Measurements from ENCODE around the gene MAP4K5. TPM values are rescaled to one million over a fixed set of nuclear protein-coding genes. Genes with fewer than 3 reads are reported as not detected.

MAP4K5 gene
- total RNA-seq, 1 donor from 2014 or later: 93.1 TPM

- H3K4me3 Mint-ChIP-seq (ENCODE audit: unreplicated experiment): no peak overlapping the region
- H3K27me3 ChIP-seq (ENCODE audit: insufficient read depth, low read length): no peaks in the 10 kb centered on the region
- H3K4me2 ChIP-seq (ENCODE audit: low read length): no peak overlapping the region
- H3K4me1 ChIP-seq (ENCODE audit: insufficient read depth, low read length): no peaks in the 10 kb centered on the region
- FAIRE-seq (no peak), DNase-seq (ENCODE audit: low read depth) (no peak)
- no peaks in the 10 kb centered on the region for H3K9me3 ChIP-seq (ENCODE audit: insufficient read depth, low read depth, low read length)
- H3K4me3 ChIP-seq (ENCODE audit: insufficient read depth, low read depth, low read length): no peak overlapping the region
- no peaks in the 10 kb centered on the region for H3K79me2 ChIP-seq (ENCODE audit: insufficient read depth, low read length)
- H3K36me3 ChIP-seq (ENCODE audit: insufficient read depth, low read length): no peaks in the 10 kb centered on the region
- no peak overlapping the region for H3K27ac ChIP-seq (ENCODE audit: low read depth, low read length)
- no peak overlapping the region for H3K9ac ChIP-seq (ENCODE audit: low read length)
- no peaks in the 10 kb centered on the region for H3K4me1 Mint-ChIP-seq (ENCODE audit: low read depth, unreplicated experiment)
- no peaks in the 10 kb centered on the region for H3K9me3 Mint-ChIP-seq (ENCODE audit: unreplicated experiment)
- H3K36me3 Mint-ChIP-seq (ENCODE audit: low read depth, unreplicated experiment): peaks cover 19% of the 10 kb centered on the region
- H3K27ac Mint-ChIP-seq (ENCODE audit: unreplicated experiment): no peak overlapping the region
- no peaks in the 10 kb centered on the region for H3K27me3 Mint-ChIP-seq (ENCODE audit: low read depth, unreplicated experiment)
- no peaks in the 10 kb centered on the region for H4K20me1 ChIP-seq (ENCODE audit: insufficient read depth, low read length)
- TF ChIP-seq EZH2 (IDR thresholded peaks at IDR 0.05; ENCODE audit: insufficient read depth, low read length): no peak
- no peak for TF ChIP-seq CTCF (IDR thresholded peaks at IDR 0.05; ENCODE audit: insufficient read depth, low read depth, low read length)
- no peak overlapping the region for H2AFZ ChIP-seq (ENCODE audit: low read depth, low read length)
Observed at GRCh38 chr14:50383618-50384225, 148.6 kb downstream of the MAP4K5 start.

- Histone ChIP-seq H2AFZ (ENCODE audit: low read depth, low read length) (no peak overlapping the region), H3K9ac (ENCODE audit: low read length) (no peak overlapping the region), H3K27me3 (ENCODE audit: insufficient read depth, low read length) (no peaks in the 10 kb centered on the region), H3K4me2 (ENCODE audit: low read length) (no peak overlapping the region), H3K27ac (ENCODE audit: low read depth, low read length) (no peak overlapping the region), H3K79me2 (ENCODE audit: insufficient read depth, low read length) (no peaks in the 10 kb centered on the region), H3K36me3 (ENCODE audit: insufficient read depth, low read length) (no peaks in the 10 kb centered on the region), H4K20me1 (ENCODE audit: insufficient read depth, low read length) (no peaks in the 10 kb centered on the region), H3K4me1 (ENCODE audit: insufficient read depth, low read length) (no peaks in the 10 kb centered on the region), H3K4me3 (ENCODE audit: insufficient read depth, low read depth, low read length) (no peak overlapping the region), H3K9me3 (ENCODE audit: insufficient read depth, low read depth, low read length) (no peaks in the 10 kb centered on the region)
- H3K4me3 Mint-ChIP-seq (ENCODE audit: unreplicated experiment): no peak overlapping the region
- TF ChIP-seq EZH2 (IDR thresholded peaks at IDR 0.05; ENCODE audit: insufficient read depth, low read length) (no peak), CTCF (IDR thresholded peaks at IDR 0.05; ENCODE audit: insufficient read depth, low read depth, low read length) (no peak)
- FAIRE-seq (no peak), DNase-seq (ENCODE audit: low read depth) (no peak)
- peaks cover 27% of the 10 kb centered on the region for H3K36me3 Mint-ChIP-seq (ENCODE audit: low read depth, unreplicated experiment)
- peaks cover 5% of the 10 kb centered on the region for H3K27me3 Mint-ChIP-seq (ENCODE audit: low read depth, unreplicated experiment)
- H3K27ac Mint-ChIP-seq (ENCODE audit: unreplicated experiment): no peak overlapping the region
- H3K4me1 Mint-ChIP-seq (ENCODE audit: low read depth, unreplicated experiment): no peaks in the 10 kb centered on the region
- H3K9me3 Mint-ChIP-seq (ENCODE audit: unreplicated experiment): no peaks in the 10 kb centered on the region
Observed at GRCh38 chr14:50381823-50382287, 150.5 kb downstream of the MAP4K5 start.

GRCh38 chr14:50381008-50381407 lies 151.4 kb downstream of the MAP4K5 start:
- no peaks in the 10 kb centered on the region for H3K9me3 ChIP-seq (ENCODE audit: insufficient read depth, low read depth, low read length)
- Mint-ChIP-seq H3K36me3 (ENCODE audit: low read depth, unreplicated experiment) (peaks cover 27% of the 10 kb centered on the region), H3K9me3 (ENCODE audit: unreplicated experiment) (no peaks in the 10 kb centered on the region), H3K4me3 (ENCODE audit: unreplicated experiment) (no peak overlapping the region), H3K27ac (ENCODE audit: unreplicated experiment) (no peak overlapping the region), H3K27me3 (ENCODE audit: low read depth, unreplicated experiment) (peaks cover 5% of the 10 kb centered on the region), H3K4me1 (ENCODE audit: low read depth, unreplicated experiment) (no peaks in the 10 kb centered on the region)
- FAIRE-seq (no peak), DNase-seq (ENCODE audit: low read depth) (no peak)
- H4K20me1 ChIP-seq (ENCODE audit: insufficient read depth, low read length): no peaks in the 10 kb centered on the region
- H3K36me3 ChIP-seq (ENCODE audit: insufficient read depth, low read length): no peaks in the 10 kb centered on the region
- H3K79me2 ChIP-seq (ENCODE audit: insufficient read depth, low read length): no peaks in the 10 kb centered on the region
- H3K4me3 ChIP-seq (ENCODE audit: insufficient read depth, low read depth, low read length): no peak overlapping the region
- H3K4me1 ChIP-seq (ENCODE audit: insufficient read depth, low read length): no peaks in the 10 kb centered on the region
- H3K27ac ChIP-seq (ENCODE audit: low read depth, low read length): no peak overlapping the region
- TF ChIP-seq EZH2 (IDR thresholded peaks at IDR 0.05; ENCODE audit: insufficient read depth, low read length): no peak
- no peak for TF ChIP-seq CTCF (IDR thresholded peaks at IDR 0.05; ENCODE audit: insufficient read depth, low read depth, low read length)
- H3K27me3 ChIP-seq (ENCODE audit: insufficient read depth, low read length): no peaks in the 10 kb centered on the region
- H3K4me2 ChIP-seq (ENCODE audit: low read length): no peak overlapping the region
- no peak overlapping the region for H3K9ac ChIP-seq (ENCODE audit: low read length)
- H2AFZ ChIP-seq (ENCODE audit: low read depth, low read length): no peak overlapping the region

All from astrocyte (in vitro differentiated cells and primary cell).